CD14-positive monocyte (primary cell): ENCODE results near the gene PPM1G. TPM values are rescaled to one million over a fixed set of nuclear protein-coding genes. Genes with fewer than 3 reads are reported as not detected.

ENCODE experiments used
- DNase-seq, 3 donors: peaks; one replicate each; pipeline ENCODE4 v3.0.0-alpha.2; 2011 to 2022
- H2AFZ ChIP-seq: 2 replicates; pipeline ENCODE4 v1.6.0; 2012; ENCODE audit warnings: mild to moderate bottlenecking, low read depth, low read length, inconsistent platforms; ENCODE audit not compliant: insufficient read depth, poor library complexity, severe bottlenecking
- H3K27ac ChIP-seq, 2 donors: 1 replicate in 1 of 2; 2 replicates in 1 of 2; pipeline ENCODE4 v1.5.1; 2012 to 2013; ENCODE audit warnings: low read length in 2 of 2, control low read depth in 1 of 2, inconsistent platforms in 1 of 2, low read depth in 1 of 2, mild to moderate bottlenecking in 1 of 2
- H3K27me3 ChIP-seq, 2 donors: one replicate each; pipeline versions ENCODE4 v1.6.0 to v1.6.1; 2011 to 2013; ENCODE audit warnings: low read length in 2 of 2; ENCODE audit not compliant: control insufficient read depth in 2 of 2, insufficient read depth in 2 of 2
- H3K36me3 ChIP-seq, 2 donors: replicated peaks in 1 of 2; 1 replicate in 1 of 2; 2 replicates in 1 of 2; pipeline versions ENCODE4 v1.5.1 to v1.6.1; 2012 to 2013; ENCODE audit warnings: low read length in 2 of 2, control low read depth in 1 of 2, inconsistent platforms in 1 of 2, mild to moderate bottlenecking in 1 of 2; ENCODE audit not compliant: insufficient read depth in 2 of 2, control insufficient read depth in 1 of 2
- H3K4me1 ChIP-seq, 2 donors: 1 replicate in 1 of 2; 2 replicates in 1 of 2; pipeline versions ENCODE4 v1.5.1 to v1.6.1; 2012 to 2013; ENCODE audit warnings: low read length in 2 of 2, control low read depth in 1 of 2, inconsistent platforms in 1 of 2, mild to moderate bottlenecking in 1 of 2, moderate library complexity in 1 of 2; ENCODE audit not compliant: insufficient read depth in 2 of 2, control insufficient read depth in 1 of 2
- H3K4me2 ChIP-seq: replicated peaks from 2 replicates; pipeline ENCODE3; 2012; ENCODE audit warnings: low read length, moderate library complexity, mild to moderate bottlenecking; ENCODE audit not compliant: poor library complexity, severe bottlenecking; ENCODE audit errors: extremely low read depth
- H3K4me3 ChIP-seq, 3 experiments: fragments of 200-600 bp in 1 of 3; sonication (generic) in 1 of 3; replicated peaks in 1 of 3; 1 replicate in 2 of 3; 2 replicates in 1 of 3; pipeline ENCODE4 v1.5.1; 2011 to 2013; ENCODE audit warnings: low read length in 3 of 3, mild to moderate bottlenecking in 3 of 3, control low read depth in 2 of 3, low read depth in 2 of 3, inconsistent platforms in 1 of 3, moderate library complexity in 1 of 3
- H3K79me2 ChIP-seq: 2 replicates; pipeline ENCODE4 v1.6.0; 2012; ENCODE audit warnings: mild to moderate bottlenecking, control low read depth, inconsistent platforms, low read length, moderate library complexity; ENCODE audit not compliant: insufficient read depth
- H3K9ac ChIP-seq: 2 replicates; pipeline ENCODE4 v1.6.0; 2017; ENCODE audit warnings: low read length, mild to moderate bottlenecking; ENCODE audit not compliant: insufficient read depth, poor library complexity, severe bottlenecking
- H3K9me3 ChIP-seq, 2 donors: replicated peaks in 1 of 2; 1 replicate in 1 of 2; 2 replicates in 1 of 2; pipeline versions ENCODE4 v1.5.1 to v1.6.1; 2012 to 2013; ENCODE audit warnings: low read length in 2 of 2, control low read depth in 1 of 2; ENCODE audit not compliant: control insufficient read depth in 1 of 2, insufficient read depth in 1 of 2
- H4K20me1 ChIP-seq: 2 replicates; pipeline ENCODE4 v1.6.0; 2012; ENCODE audit warnings: mild to moderate bottlenecking, low read length, control low read depth, moderate library complexity; ENCODE audit not compliant: insufficient read depth
- H3K27ac Mint-ChIP-seq, 7 donors: one replicate each; pipeline ENCODE4 v1.8.0; 2020; ENCODE audit warnings: mild to moderate bottlenecking in 7 of 7, mixed read lengths in 7 of 7, moderate library complexity in 6 of 7, inconsistent platforms in 2 of 7
- H3K27me3 Mint-ChIP-seq, 3 donors: one replicate each; pipeline ENCODE4 v1.8.0; 2021 to 2022; ENCODE audit warnings: low read depth in 3 of 3, mild to moderate bottlenecking in 3 of 3, mixed read lengths in 3 of 3, moderate library complexity in 3 of 3, inconsistent platforms in 1 of 3
- H3K36me3 Mint-ChIP-seq, 2 donors: one replicate each; pipeline ENCODE4 v1.8.0; 2020; ENCODE audit warnings: mixed read lengths in 2 of 2, inconsistent platforms in 1 of 2, mild to moderate bottlenecking in 1 of 2
- H3K4me1 Mint-ChIP-seq: one replicate; pipeline ENCODE4 v1.8.0; 2020; ENCODE audit warnings: mild to moderate bottlenecking, mixed read lengths
- H3K4me3 Mint-ChIP-seq, 2 donors: one replicate each; pipeline ENCODE4 v1.8.0; 2020; ENCODE audit warnings: mild to moderate bottlenecking in 2 of 2, mixed read lengths in 2 of 2, moderate library complexity in 1 of 2
- H3K9me3 Mint-ChIP-seq, 7 donors: one replicate each; pipeline ENCODE4 v1.8.0; 2020 to 2022; ENCODE audit warnings: mixed read lengths in 7 of 7, mild to moderate bottlenecking in 6 of 7, moderate library complexity in 6 of 7, inconsistent platforms in 2 of 7
- WGBS: methylation state at CpG from one replicate; pipeline ENCODE4 v1.1.5; 2013; ENCODE audit warnings: missing lambda C conversion rate; ENCODE audit not compliant: insufficient coverage; 5-methylcytosine and 5-hydroxymethylcytosine counted together
- intact Hi-C, 2 donors: fragments of 100-400 bp; cut with micrococcal nuclease; formaldehyde crosslinking; loops; one replicate each; pipeline versions ENCODE4 v1.15.0 to v1.15.1; 2023
- polyA plus RNA-seq, 3 donors: library from polyadenylated mRNA; depleted of rRNA in 1 of 3; unstranded in 2 of 3; stranded (reverse) in 1 of 3; fragments of 300-500 nt in 2 of 3; fragments of >200 nt in 1 of 3; fragmentation: Illumina TruSeq in 2 of 3; gene quantifications; 1 replicate in 2 of 3; 2 replicates in 1 of 3; pipeline ENCODE4 v1.2.3, GENCODE V29; 2012 to 2021
- TF ChIP-seq, protein P1 (sequence below): fragments of 200-600 bp; IDR thresholded peaks from one replicate; pipeline ENCODE4 v1.8.0; 2022; ENCODE audit warnings: antibody characterized with exemption, mild to moderate bottlenecking

PPM1G gene
- polyA plus RNA-seq, 3 donors, result 31.9 to 54.3 (median 47.3) TPM

DNA sequence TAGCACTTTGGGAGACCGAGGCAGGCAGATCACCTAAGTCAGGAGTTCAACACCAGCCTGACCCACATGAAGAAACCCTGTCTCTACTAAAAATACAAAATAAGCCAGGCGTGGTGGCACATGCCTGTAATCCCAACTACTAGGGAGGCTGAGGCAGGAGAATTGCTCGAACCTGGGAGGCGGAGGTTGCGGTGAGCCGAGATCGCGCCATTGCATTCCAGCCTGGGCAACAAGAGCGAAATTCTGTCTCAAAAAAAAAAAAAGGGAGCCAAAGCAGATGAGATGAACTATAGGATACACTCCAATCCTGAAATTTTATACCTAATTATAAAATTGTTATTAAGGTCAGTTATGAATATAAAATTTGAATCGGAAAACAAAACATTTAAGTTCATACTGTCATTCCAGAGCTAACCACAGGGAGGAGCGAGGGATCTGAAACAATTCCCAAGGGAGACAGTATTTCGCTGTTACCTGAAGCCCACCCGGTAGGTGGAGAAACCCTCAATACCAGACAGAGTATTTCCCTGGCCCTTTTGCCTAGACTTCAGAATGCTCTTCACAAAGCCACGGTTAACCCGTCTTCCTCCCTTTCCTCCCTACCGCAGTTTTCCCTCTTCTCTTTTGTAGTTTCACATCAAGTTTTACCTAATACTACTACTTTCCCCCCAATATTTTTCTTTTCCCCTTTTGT lies 1.4 kb downstream of the PPM1G start:
- WGBS, result 12% methylated on average over 5 of the region's 16 CpGs
- Mint-ChIP-seq H3K9me3 (no peaks in the 10 kb centered on the region), H3K36me3 (peaks cover 6 to 22% of the 10 kb centered on the region in 2 donors), H3K4me1 (peaks cover 29% of the 10 kb centered on the region), H3K27me3 (peaks cover 2 to 6% (median 3%) of the 10 kb centered on the region in 3 donors), H3K27ac (peak overlapping the region; percentile 62 to 89 (median 77)), H3K4me3 (peak overlapping the region; percentile 78 to 89)
- Histone ChIP-seq H3K27ac (peak overlapping the region in 1 of 2 donors; percentile 85), H3K9ac (peak overlapping the region; percentile 89), H4K20me1 (peaks cover 34% of the 10 kb centered on the region), H2AFZ (peak overlapping the region; percentile 91), H3K4me1 (peaks cover 21% of the 10 kb centered on the region in 2 donors), H3K4me3 (peak overlapping the region in 2 of 3 experiments; percentile 91 to 96), H3K79me2 (peaks cover 65% of the 10 kb centered on the region), H3K4me2 (peak overlapping the region; percentile 94), H3K9me3 (no peaks in the 10 kb centered on the region), H3K27me3 (no peaks in the 10 kb centered on the region), H3K36me3 (peaks cover 3 to 22% of the 10 kb centered on the region in 2 donors)
- TF ChIP-seq, protein P1, sequence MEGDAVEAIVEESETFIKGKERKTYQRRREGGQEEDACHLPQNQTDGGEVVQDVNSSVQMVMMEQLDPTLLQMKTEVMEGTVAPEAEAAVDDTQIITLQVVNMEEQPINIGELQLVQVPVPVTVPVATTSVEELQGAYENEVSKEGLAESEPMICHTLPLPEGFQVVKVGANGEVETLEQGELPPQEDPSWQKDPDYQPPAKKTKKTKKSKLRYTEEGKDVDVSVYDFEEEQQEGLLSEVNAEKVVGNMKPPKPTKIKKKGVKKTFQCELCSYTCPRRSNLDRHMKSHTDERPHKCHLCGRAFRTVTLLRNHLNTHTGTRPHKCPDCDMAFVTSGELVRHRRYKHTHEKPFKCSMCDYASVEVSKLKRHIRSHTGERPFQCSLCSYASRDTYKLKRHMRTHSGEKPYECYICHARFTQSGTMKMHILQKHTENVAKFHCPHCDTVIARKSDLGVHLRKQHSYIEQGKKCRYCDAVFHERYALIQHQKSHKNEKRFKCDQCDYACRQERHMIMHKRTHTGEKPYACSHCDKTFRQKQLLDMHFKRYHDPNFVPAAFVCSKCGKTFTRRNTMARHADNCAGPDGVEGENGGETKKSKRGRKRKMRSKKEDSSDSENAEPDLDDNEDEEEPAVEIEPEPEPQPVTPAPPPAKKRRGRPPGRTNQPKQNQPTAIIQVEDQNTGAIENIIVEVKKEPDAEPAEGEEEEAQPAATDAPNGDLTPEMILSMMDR, result peak; percentile 46
- DNase-seq, result peak in 1 of 3 donors; percentile 11
- intact Hi-C loops, result loop anchor here (5.0 kb wide), 1 partner anchor 36 kb away; the partner anchor contains the start of genes EIF2B4 (in 2 of the 2) and SNX17 (in 2 of the 2)

DNA sequence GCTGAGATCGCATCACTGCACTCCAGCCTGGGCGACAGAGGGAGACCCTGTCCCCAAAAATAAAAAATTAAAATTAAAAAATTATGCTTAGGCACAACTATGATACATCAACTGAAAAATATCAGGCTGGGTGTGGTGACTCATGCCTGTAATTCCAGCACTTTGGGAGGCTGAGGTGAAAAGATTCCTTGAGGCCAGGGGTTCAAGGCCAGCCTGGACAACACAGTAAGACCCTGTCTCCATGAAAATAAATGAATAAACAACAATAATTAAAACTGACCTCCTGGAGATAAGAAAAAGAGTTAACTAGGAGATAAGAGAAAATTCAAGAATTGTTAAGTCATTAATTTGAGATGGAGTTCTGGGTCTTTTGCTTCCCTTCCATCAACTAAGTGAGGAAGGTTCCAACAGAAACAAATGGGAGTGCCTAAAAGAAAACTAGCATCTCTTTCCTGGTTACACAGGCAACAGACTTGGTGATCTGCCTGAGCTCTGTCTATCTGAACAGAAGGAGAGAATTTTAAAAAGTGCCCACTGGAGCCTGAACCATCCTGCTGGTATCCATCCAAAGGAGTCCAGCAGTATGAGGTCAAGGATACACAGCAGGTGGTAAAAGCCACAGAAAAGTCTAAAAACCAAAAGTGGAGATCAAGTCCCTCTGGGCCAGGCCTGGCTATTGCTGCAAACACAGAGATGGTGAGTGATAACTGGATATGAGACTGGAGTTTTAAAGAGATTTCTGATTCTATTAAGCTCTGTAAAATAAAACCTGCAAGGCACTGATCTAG lies 8.8 kb downstream of the PPM1G start:
- Mint-ChIP-seq H3K27me3 (peaks cover 0 to 2% (median 2%) of the 10 kb centered on the region in 3 donors), H3K4me1 (peaks cover 2% of the 10 kb centered on the region), H3K4me3 (no peak overlapping the region), H3K9me3 (no peaks in the 10 kb centered on the region), H3K27ac (peak overlapping the region in 3 of 7 donors; percentile 20 to 79 (median 45)), H3K36me3 (peaks cover 14 to 42% of the 10 kb centered on the region in 2 donors)
- TF ChIP-seq, protein P1, result no peak
- peak overlapping the region in 1 of 2 donors; percentile 45 for H3K27ac ChIP-seq
- WGBS, result no CpG with 5 or more reads among the region's 2 CpGs
- no peak for DNase-seq
- no peak overlapping the region for H3K4me2 ChIP-seq
- H2AFZ ChIP-seq, result no peak overlapping the region
- no peak overlapping the region for H3K9ac ChIP-seq
- H3K4me3 ChIP-seq, result no peak overlapping the region
- H3K79me2 ChIP-seq, result peaks cover 100% of the 10 kb centered on the region
- intact Hi-C loops, result no loop called here
- H3K27me3 ChIP-seq, result no peaks in the 10 kb centered on the region
- H3K9me3 ChIP-seq, result no peaks in the 10 kb centered on the region
- no peaks in the 10 kb centered on the region for H3K4me1 ChIP-seq
- peaks cover 62% of the 10 kb centered on the region for H4K20me1 ChIP-seq
- H3K36me3 ChIP-seq, result peaks cover 3 to 33% of the 10 kb centered on the region in 2 donors
